Measurements from ENCODE around the gene PIGP. TPM values are rescaled to one million over a fixed set of nuclear protein-coding genes. Genes with fewer than 3 reads are reported as not detected.

The PIGP gene
- total and polyA plus RNA-seq, 9 of the 15 experiments (the other 6 are each of a cell fraction or from before 2014, with no cell fraction given): 18.3 to 122 (median 35.6) TPM

DNA sequence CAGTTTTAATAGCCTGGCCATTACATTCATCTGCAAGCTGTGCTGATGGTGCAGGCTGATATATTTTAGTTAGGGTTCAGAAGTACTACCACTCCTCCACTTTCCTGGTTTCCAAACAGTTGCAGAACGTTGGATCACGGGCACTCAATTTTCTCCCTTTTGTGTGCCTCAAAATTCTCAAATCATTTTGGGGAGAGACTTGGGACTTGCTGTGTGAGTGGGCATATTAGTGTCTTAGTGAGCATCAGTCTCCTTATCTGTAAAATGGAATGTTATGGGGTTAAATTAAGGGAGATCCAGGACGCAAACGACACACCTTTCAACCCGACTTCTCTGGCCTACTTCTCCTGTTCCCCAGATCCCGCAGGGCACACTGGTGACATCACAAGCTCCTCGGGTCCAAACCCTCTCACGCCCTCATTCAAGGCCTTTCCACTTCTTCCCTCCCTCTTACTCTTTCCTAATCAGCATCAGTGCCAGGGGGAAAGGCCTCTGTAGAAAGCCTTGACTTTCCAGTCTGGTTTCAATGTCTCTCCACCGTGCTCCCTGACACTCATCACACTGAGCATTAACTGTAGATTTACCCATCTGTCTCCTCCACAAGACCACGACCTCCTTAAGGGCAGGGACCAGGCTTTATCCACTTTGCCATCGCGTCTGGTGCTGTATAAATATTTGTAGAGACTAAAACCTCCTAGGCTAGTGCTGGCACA lies 1.2 kb downstream of the PIGP start (continued):
- TF ChIP-seq, protein P1, sequence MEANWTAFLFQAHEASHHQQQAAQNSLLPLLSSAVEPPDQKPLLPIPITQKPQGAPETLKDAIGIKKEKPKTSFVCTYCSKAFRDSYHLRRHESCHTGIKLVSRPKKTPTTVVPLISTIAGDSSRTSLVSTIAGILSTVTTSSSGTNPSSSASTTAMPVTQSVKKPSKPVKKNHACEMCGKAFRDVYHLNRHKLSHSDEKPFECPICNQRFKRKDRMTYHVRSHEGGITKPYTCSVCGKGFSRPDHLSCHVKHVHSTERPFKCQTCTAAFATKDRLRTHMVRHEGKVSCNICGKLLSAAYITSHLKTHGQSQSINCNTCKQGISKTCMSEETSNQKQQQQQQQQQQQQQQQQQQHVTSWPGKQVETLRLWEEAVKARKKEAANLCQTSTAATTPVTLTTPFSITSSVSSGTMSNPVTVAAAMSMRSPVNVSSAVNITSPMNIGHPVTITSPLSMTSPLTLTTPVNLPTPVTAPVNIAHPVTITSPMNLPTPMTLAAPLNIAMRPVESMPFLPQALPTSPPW (CRISPR knock-in tag; IDR thresholded peaks at IDR 0.05): no peak
- TF ChIP-seq U2AF2 (optimal IDR thresholded peaks at IDR 0.05; ENCODE audit: low read depth, low read length): no peak
- no peak for TF ChIP-seq POLR3A (IDR thresholded peaks at IDR 0.05; ENCODE audit: borderline replicate concordance, extremely low read depth, insufficient read depth, insufficient read length)
- TF ChIP-seq, protein P2, sequence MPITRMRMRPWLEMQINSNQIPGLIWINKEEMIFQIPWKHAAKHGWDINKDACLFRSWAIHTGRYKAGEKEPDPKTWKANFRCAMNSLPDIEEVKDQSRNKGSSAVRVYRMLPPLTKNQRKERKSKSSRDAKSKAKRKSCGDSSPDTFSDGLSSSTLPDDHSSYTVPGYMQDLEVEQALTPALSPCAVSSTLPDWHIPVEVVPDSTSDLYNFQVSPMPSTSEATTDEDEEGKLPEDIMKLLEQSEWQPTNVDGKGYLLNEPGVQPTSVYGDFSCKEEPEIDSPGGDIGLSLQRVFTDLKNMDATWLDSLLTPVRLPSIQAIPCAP (CRISPR knock-in tag; IDR thresholded peaks at IDR 0.05; ENCODE audit: borderline replicate concordance): no peak
- TF ChIP-seq, protein P3, sequence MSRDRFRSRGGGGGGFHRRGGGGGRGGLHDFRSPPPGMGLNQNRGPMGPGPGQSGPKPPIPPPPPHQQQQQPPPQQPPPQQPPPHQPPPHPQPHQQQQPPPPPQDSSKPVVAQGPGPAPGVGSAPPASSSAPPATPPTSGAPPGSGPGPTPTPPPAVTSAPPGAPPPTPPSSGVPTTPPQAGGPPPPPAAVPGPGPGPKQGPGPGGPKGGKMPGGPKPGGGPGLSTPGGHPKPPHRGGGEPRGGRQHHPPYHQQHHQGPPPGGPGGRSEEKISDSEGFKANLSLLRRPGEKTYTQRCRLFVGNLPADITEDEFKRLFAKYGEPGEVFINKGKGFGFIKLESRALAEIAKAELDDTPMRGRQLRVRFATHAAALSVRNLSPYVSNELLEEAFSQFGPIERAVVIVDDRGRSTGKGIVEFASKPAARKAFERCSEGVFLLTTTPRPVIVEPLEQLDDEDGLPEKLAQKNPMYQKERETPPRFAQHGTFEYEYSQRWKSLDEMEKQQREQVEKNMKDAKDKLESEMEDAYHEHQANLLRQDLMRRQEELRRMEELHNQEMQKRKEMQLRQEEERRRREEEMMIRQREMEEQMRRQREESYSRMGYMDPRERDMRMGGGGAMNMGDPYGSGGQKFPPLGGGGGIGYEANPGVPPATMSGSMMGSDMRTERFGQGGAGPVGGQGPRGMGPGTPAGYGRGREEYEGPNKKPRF (IDR thresholded peaks at IDR 0.05; ENCODE audit: low read depth, low read length): no peak
- TF ChIP-seq ETV5 (CRISPR knock-in tag; IDR thresholded peaks at IDR 0.05; ENCODE audit: low read depth): peak; percentile 7; the same call in 1 of the 2 replicates
- TF ChIP-seq MEF2D (tag; conservative IDR thresholded peaks at IDR 0.05; ENCODE audit: low read depth): no peak
- TF ChIP-seq ADNP (tag; IDR thresholded peaks at IDR 0.05): 0 out of 2 replicates have a peak, but pooled peaks have one; percentile 58
- TF ChIP-seq ZC3H4 (CRISPR knock-in tag; IDR thresholded peaks at IDR 0.05; ENCODE audit: borderline replicate concordance): no peak
- TF ChIP-seq PTTG1 (tag; IDR thresholded peaks at IDR 0.05; ENCODE audit: low read depth): no peak
- peak; percentile 83 for TF ChIP-seq RBM25 (IDR thresholded peaks at IDR 0.05; ENCODE audit: low read depth, low read length, severe bottlenecking)
- TF ChIP-seq HMG20A (CRISPR knock-in tag; conservative IDR thresholded peaks at IDR 0.05): no peak
- no peak for TF ChIP-seq MTA1 (IDR thresholded peaks at IDR 0.05; ENCODE audit: borderline replicate concordance)
- TF ChIP-seq TCFL5 (CRISPR knock-in tag; conservative IDR thresholded peaks at IDR 0.05): no peak
- TF ChIP-seq NFRKB (IDR thresholded peaks at IDR 0.05; ENCODE audit: low read depth): no peak
- no peak for TF ChIP-seq SRSF3 (IDR thresholded peaks at IDR 0.05; ENCODE audit: insufficient read depth, low read length)
- 0 out of 2 replicates have a peak, but pooled peaks have one; percentile 40 for TF ChIP-seq ELF1 (tag; IDR thresholded peaks at IDR 0.05)
- TF ChIP-seq ZNF197 (CRISPR knock-in tag; IDR thresholded peaks at IDR 0.05; ENCODE audit: low read depth): no peak
- TF ChIP-seq PML (IDR thresholded peaks at IDR 0.05; ENCODE audit: low read length): no peak
- TF ChIP-seq YY1 (IDR thresholded peaks at IDR 0.05; ENCODE audit: borderline replicate concordance in 1 of 3, control insufficient read depth in 1 of 3, extremely low read depth in 1 of 3, insufficient read depth in 3 of 3, insufficient read length in 1 of 3, insufficient replicate concordance in 2 of 3, low read depth in 1 of 3, low read length in 2 of 3): no peak
- TF ChIP-seq, protein P4, sequence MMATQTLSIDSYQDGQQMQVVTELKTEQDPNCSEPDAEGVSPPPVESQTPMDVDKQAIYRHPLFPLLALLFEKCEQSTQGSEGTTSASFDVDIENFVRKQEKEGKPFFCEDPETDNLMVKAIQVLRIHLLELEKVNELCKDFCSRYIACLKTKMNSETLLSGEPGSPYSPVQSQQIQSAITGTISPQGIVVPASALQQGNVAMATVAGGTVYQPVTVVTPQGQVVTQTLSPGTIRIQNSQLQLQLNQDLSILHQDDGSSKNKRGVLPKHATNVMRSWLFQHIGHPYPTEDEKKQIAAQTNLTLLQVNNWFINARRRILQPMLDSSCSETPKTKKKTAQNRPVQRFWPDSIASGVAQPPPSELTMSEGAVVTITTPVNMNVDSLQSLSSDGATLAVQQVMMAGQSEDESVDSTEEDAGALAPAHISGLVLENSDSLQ (IDR thresholded peaks at IDR 0.05): 0 out of 2 replicates have a peak, but pooled peaks have one; percentile 3
- TF ChIP-seq ATF7 (IDR thresholded peaks at IDR 0.05): 0 out of 2 replicates have a peak, but pooled peaks have one; percentile 11

Data from K562 (cell line).